H9 (cell line): ENCODE measurements around the gene YEATS4. TPM values are rescaled to one million over a fixed set of nuclear protein-coding genes. Genes with fewer than 3 reads are reported as not detected.

ENCODE experiments used
- DNase-seq: peaks from one replicate; pipeline ENCODE4 v3.0.0-alpha.2; 2017
- H2AFZ ChIP-seq: one replicate; pipeline ENCODE4 v1.6.1; 2013; ENCODE audit warnings: mild to moderate bottlenecking, low read length, control low read depth, moderate library complexity
- H2AK5ac ChIP-seq: 2 replicates; pipeline ENCODE4 v1.6.1; 2013; ENCODE audit warnings: low read length, control low read depth, mixed read lengths; ENCODE audit not compliant: insufficient read length
- H2BK120ac ChIP-seq: one replicate; pipeline ENCODE4 v1.6.1; 2013; ENCODE audit warnings: low read depth, mild to moderate bottlenecking, low read length, control low read depth, inconsistent platforms; ENCODE audit not compliant: poor library complexity, severe bottlenecking
- H2BK12ac ChIP-seq: 2 replicates; pipeline ENCODE4 v1.6.1; 2013; ENCODE audit warnings: low read length, control low read depth, mixed read lengths, low read depth; ENCODE audit not compliant: insufficient read length
- H2BK15ac ChIP-seq: 2 replicates; pipeline ENCODE4 v1.6.1; 2013; ENCODE audit warnings: low read depth, low read length, control low read depth
- H2BK20ac ChIP-seq: one replicate; pipeline ENCODE4 v1.6.1; 2013; ENCODE audit warnings: low read depth, mild to moderate bottlenecking, low read length, control low read depth, inconsistent platforms; ENCODE audit not compliant: poor library complexity, severe bottlenecking
- H2BK5ac ChIP-seq: 2 replicates; pipeline ENCODE4 v1.6.1; 2013; ENCODE audit warnings: low read length, control low read depth, mixed read lengths; ENCODE audit not compliant: insufficient read length
- H3K14ac ChIP-seq: 2 replicates; pipeline ENCODE4 v1.6.1; 2013; ENCODE audit warnings: low read length, control low read depth; ENCODE audit not compliant: insufficient read depth
- H3K18ac ChIP-seq: 2 replicates; pipeline ENCODE4 v1.6.1; 2013; ENCODE audit warnings: low read depth, mild to moderate bottlenecking, mixed read lengths, low read length, control low read depth; ENCODE audit not compliant: insufficient read length
- H3K23ac ChIP-seq: 2 replicates; pipeline ENCODE4 v1.6.1; 2013; ENCODE audit warnings: low read length, control low read depth, mixed read lengths, low read depth; ENCODE audit not compliant: insufficient read length
- H3K23me2 ChIP-seq: 2 replicates; pipeline ENCODE4 v1.6.1; 2013; ENCODE audit warnings: low read depth, mild to moderate bottlenecking, mixed read lengths, low read length, control low read depth; ENCODE audit not compliant: insufficient read length, poor library complexity, severe bottlenecking
- H3K27ac ChIP-seq: 2 replicates; pipeline ENCODE4 v1.5.1; 2013; ENCODE audit warnings: low read length, control low read depth, mixed read lengths, low read depth; ENCODE audit not compliant: insufficient read length
- H3K27me3 ChIP-seq: 2 replicates; pipeline ENCODE4 v1.6.1; 2013; ENCODE audit warnings: low read length, control low read depth, inconsistent platforms; ENCODE audit not compliant: insufficient read depth
- H3K4ac ChIP-seq: 2 replicates; pipeline ENCODE4 v1.6.1; 2013; ENCODE audit warnings: low read depth, mild to moderate bottlenecking, control low read depth, inconsistent platforms, low read length, moderate library complexity
- H3K4me1 ChIP-seq: 2 replicates; pipeline ENCODE4 v1.6.1; 2013; ENCODE audit warnings: low read length, control low read depth, inconsistent platforms; ENCODE audit not compliant: insufficient read depth
- H3K4me2 ChIP-seq: 2 replicates; pipeline ENCODE4 v1.6.1; 2013; ENCODE audit warnings: low read length, control low read depth, mixed read lengths; ENCODE audit not compliant: insufficient read length, insufficient read depth
- H3K56ac ChIP-seq: 2 replicates; pipeline ENCODE4 v1.6.1; 2013; ENCODE audit warnings: low read depth, mild to moderate bottlenecking, mixed read lengths, low read length, control low read depth; ENCODE audit not compliant: insufficient read length
- H3K79me1 ChIP-seq: 2 replicates; pipeline ENCODE4 v1.6.1; 2013; ENCODE audit warnings: low read depth, mild to moderate bottlenecking, moderate library complexity, low read length, control low read depth, inconsistent platforms; ENCODE audit not compliant: insufficient read depth, poor library complexity, severe bottlenecking
- H3K79me2 ChIP-seq: 2 replicates; pipeline ENCODE4 v1.6.1; 2013; ENCODE audit warnings: low read length, control low read depth, inconsistent platforms; ENCODE audit not compliant: insufficient read depth
- H3K9ac ChIP-seq: 2 replicates; pipeline ENCODE4 v1.6.1; 2013; ENCODE audit warnings: low read length, control low read depth, mixed read lengths; ENCODE audit not compliant: insufficient read length; ENCODE audit errors: extremely low read depth
- H3K9me3 ChIP-seq: one replicate; pipeline ENCODE4 v1.6.1; 2013; ENCODE audit warnings: low read depth, low read length, inconsistent platforms; ENCODE audit not compliant: control insufficient read depth
- H3T11ph ChIP-seq: one replicate; pipeline ENCODE4 v1.6.1; 2013; ENCODE audit warnings: mild to moderate bottlenecking, low read length, control low read depth, inconsistent platforms
- H4K20me1 ChIP-seq: one replicate; pipeline ENCODE4 v1.6.1; 2013; ENCODE audit not compliant: control insufficient read depth, insufficient read length, insufficient read depth
- H4K5ac ChIP-seq: 2 replicates; pipeline ENCODE4 v1.6.1; 2013; ENCODE audit warnings: low read depth, mild to moderate bottlenecking, mixed read lengths, low read length, control low read depth; ENCODE audit not compliant: insufficient read length
- H4K8ac ChIP-seq: replicated peaks from 2 replicates; pipeline ENCODE4 v1.6.1; 2013; ENCODE audit warnings: low read length, control low read depth, mixed read lengths, low read depth; ENCODE audit not compliant: insufficient read length
- H4K91ac ChIP-seq: 2 replicates; pipeline ENCODE4 v1.6.1; 2013; ENCODE audit warnings: low read depth, mild to moderate bottlenecking, moderate library complexity, mixed read lengths, low read length, control low read depth; ENCODE audit not compliant: insufficient read length
- H3K27ac Mint-ChIP-seq, 3 experiments: 2 replicates in 2 of 3; 3 replicates in 1 of 3; pipeline ENCODE4 v1.8.0; 2020 to 2021; ENCODE audit warnings: mixed read lengths in 3 of 3, mild to moderate bottlenecking in 1 of 3, moderate library complexity in 1 of 3
- H3K27me3 Mint-ChIP-seq: 2 replicates; pipeline ENCODE4 v1.8.0; 2021; ENCODE audit warnings: low read depth, mild to moderate bottlenecking, moderate library complexity, mixed read lengths
- H3K36me3 Mint-ChIP-seq, 3 experiments: 2 replicates in 2 of 3; 3 replicates in 1 of 3; pipeline ENCODE4 v1.8.0; 2020 to 2021; ENCODE audit warnings: low read depth in 3 of 3, mixed read lengths in 3 of 3; ENCODE audit not compliant: insufficient read depth in 1 of 3
- H3K4me1 Mint-ChIP-seq, 2 experiments: 2 replicates each; pipeline ENCODE4 v1.8.0; 2020; ENCODE audit warnings: mixed read lengths in 2 of 2
- H3K4me3 Mint-ChIP-seq, 2 experiments: 2 replicates in 1 of 2; 3 replicates in 1 of 2; pipeline ENCODE4 v1.8.0; 2020 to 2021; ENCODE audit warnings: mild to moderate bottlenecking in 2 of 2, mixed read lengths in 2 of 2, moderate library complexity in 1 of 2
- H3K9me3 Mint-ChIP-seq, 2 experiments: 2 replicates in 1 of 2; 3 replicates in 1 of 2; pipeline ENCODE4 v1.8.0; 2020; ENCODE audit warnings: mild to moderate bottlenecking in 2 of 2, mixed read lengths in 2 of 2, moderate library complexity in 1 of 2
- CTCF ChIP-seq: fragments of 200-600 bp; sonication (generic); conservative IDR thresholded peaks from 3 replicates; pipeline ENCODE4 v1.8.0; 2021; ENCODE audit warnings: antibody characterized with exemption, mild to moderate bottlenecking
- WGBS: extraction: QIAGEN DNeasy Blood & Tissue Kit; methylation state at CpG from one replicate; pipeline ENCODE4 v1.1.7; 2013; ENCODE audit warnings: missing lambda C conversion rate, low lambda C conversion rate, mixed read lengths; ENCODE audit not compliant: insufficient read length; ENCODE audit errors: extremely low coverage; 5-methylcytosine and 5-hydroxymethylcytosine counted together
- total RNA-seq: library from RNA; stranded (reverse); gene quantifications from 2 replicates; pipeline ENCODE4 v1.2.1, GENCODE V29; 2021

The YEATS4 gene
- total RNA-seq, 1 experiment from 2014 or later, result 35.6 TPM

DNA sequence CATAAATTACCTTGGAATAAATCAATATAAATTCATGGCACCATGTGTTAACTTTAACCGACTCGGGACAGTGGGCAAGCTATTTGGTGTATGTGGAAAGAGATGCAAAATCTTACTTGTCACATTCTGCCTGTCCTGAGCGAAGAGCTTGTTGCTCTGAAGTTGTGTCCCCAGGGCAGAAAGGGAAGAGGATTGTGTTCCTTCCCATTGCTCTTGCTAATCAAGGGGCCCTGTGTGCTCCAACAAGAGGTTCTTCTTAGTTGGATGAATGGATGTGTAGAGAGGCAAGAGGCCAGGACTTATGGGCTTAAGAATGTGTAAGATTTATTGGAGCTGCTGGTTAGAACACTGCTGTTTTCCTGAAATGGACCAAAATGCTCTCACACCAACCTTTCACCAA lies 74.1 kb downstream of the YEATS4 start:
- Histone ChIP-seq H3K56ac (no peak overlapping the region), H3K27ac (no peak overlapping the region), H3K4me1 (no peaks in the 10 kb centered on the region), H2BK5ac (no peak overlapping the region), H4K20me1 (peaks cover 1% of the 10 kb centered on the region), H3K4me2 (no peak overlapping the region), H3K9me3 (no peaks in the 10 kb centered on the region), H3K18ac (no peak overlapping the region), H2AK5ac (no peak overlapping the region), H2BK20ac (no peak overlapping the region), H3K14ac (no peak overlapping the region), H2BK120ac (no peak overlapping the region), H3K23me2 (no peaks in the 10 kb centered on the region), H3K4ac (no peak overlapping the region), H2AFZ (no peak overlapping the region), H3T11ph (no peak overlapping the region), H3K9ac (no peak overlapping the region), H4K91ac (no peak overlapping the region), H2BK15ac (no peak overlapping the region), H4K5ac (no peak overlapping the region), H3K79me1 (no peaks in the 10 kb centered on the region), H3K27me3 (no peaks in the 10 kb centered on the region), H2BK12ac (no peak overlapping the region), H3K23ac (no peak overlapping the region), H3K79me2 (no peaks in the 10 kb centered on the region), H4K8ac (no peak overlapping the region)
- no peaks in the 10 kb centered on the region; a peak in 1 of 5 replicates for H3K9me3 Mint-ChIP-seq
- H3K27ac Mint-ChIP-seq, result no peak overlapping the region
- TF ChIP-seq CTCF, result no peak
- H3K4me3 Mint-ChIP-seq, result no peak overlapping the region
- no peaks in the 10 kb centered on the region; a peak in 1 of 7 replicates for H3K36me3 Mint-ChIP-seq
- H3K4me1 Mint-ChIP-seq, result peaks cover 0 to 7% of the 10 kb centered on the region in 2 experiments; a peak in 2 of 4 replicates
- no CpG with 5 or more reads among the region's 3 CpGs for WGBS
- no peaks in the 10 kb centered on the region for H3K27me3 Mint-ChIP-seq
- no peak for DNase-seq
